ENCODE measurements around the gene LRRC61. TPM values are rescaled to one million over a fixed set of nuclear protein-coding genes. Genes with fewer than 3 reads are reported as not detected.

LRRC61 gene
- total RNA-seq, 2 donors from 2014 or later = 11.4 to 15.1 TPM

DNA sequence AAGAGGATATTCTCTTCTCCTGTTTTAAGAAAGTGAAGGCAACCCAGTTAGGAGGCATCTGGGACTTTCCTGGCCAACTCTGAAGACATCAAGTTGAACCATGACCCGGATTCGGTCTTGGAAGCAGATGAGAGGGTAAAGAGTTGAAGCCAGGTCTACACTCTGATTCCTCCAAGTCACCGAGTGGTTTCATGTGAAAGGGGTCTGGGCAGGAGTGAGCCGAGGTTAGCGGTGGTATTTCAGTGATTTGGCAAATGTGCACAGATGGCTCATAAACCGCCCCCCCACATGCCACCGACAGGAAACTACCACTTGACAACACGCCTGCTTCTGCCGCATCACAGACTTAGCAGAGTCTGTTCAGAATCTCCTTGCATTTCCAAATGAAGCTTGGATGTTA is 34.1 kb downstream of the LRRC61 start:
- DNase-seq = no peak
- Histone ChIP-seq H3K4me1 (no peaks in the 10 kb centered on the region), H3K27me3 (no peaks in the 10 kb centered on the region), H3K9ac (ENCODE audit: low read depth in 2 of 2, low read length in 2 of 2) (no peak overlapping the region), H3K9me3 (no peaks in the 10 kb centered on the region), H3K27ac (no peak overlapping the region), H3K4me3 (no peak overlapping the region), H3K36me3 (no peaks in the 10 kb centered on the region)
- intact Hi-C loops (cut with DNase I) = no loop called here
- no peak for TF ChIP-seq CTCF (IDR thresholded peaks at IDR 0.05)

DNA sequence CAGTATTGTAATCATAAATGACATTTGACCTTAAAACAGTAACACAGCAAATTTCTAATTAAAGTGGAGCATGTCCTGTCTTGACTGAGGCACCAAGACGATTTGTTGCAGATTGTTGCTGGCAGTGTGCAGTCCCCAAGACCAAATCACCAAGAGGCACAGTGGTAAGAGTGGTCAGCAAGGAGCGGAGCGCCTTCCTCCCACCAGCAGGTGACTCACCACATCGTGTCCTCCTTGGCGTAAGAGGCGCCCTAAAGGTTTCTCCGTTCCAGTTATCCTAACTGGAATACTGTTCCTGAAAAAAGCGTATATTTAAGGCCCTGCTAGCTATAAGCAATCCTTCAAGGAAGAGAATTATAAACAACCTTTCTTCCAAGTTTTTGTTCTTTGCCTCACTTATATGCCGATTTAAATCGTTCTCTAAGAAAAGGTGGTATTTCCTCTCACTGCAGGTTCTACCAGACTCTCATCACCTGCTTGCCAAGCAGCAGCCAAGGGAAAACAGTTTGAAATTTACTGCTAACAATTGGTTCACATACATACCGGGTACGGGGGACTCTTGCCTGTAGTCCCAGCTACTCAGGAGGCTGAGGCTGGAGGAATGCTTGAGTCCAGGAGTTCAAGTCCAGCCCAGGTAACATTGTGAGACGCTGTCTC is 34.7 kb downstream of the LRRC61 start:
- Histone ChIP-seq H3K27ac (no peak overlapping the region), H3K4me1 (no peaks in the 10 kb centered on the region), H3K27me3 (no peaks in the 10 kb centered on the region), H3K4me3 (no peak overlapping the region), H3K9me3 (no peaks in the 10 kb centered on the region), H3K9ac (ENCODE audit: low read depth in 2 of 2, low read length in 2 of 2) (no peak overlapping the region), H3K36me3 (no peaks in the 10 kb centered on the region)
- intact Hi-C loops (cut with DNase I) = no loop called here
- no peak for TF ChIP-seq CTCF (IDR thresholded peaks at IDR 0.05)
- no peak for DNase-seq

GRCh38 chr7:150358433-150358832 is 35.3 kb downstream of the LRRC61 start:
- H3K9me3 ChIP-seq = no peaks in the 10 kb centered on the region
- no peaks in the 10 kb centered on the region for H3K27me3 ChIP-seq
- no peak for TF ChIP-seq CTCF (IDR thresholded peaks at IDR 0.05)
- H3K36me3 ChIP-seq = no peaks in the 10 kb centered on the region
- H3K9ac ChIP-seq (ENCODE audit: low read depth in 2 of 2, low read length in 2 of 2) = no peak overlapping the region
- H3K27ac ChIP-seq = no peak overlapping the region
- no peak overlapping the region for H3K4me3 ChIP-seq
- intact Hi-C loops (cut with DNase I) = no loop called here
- DNase-seq = no peak
- H3K4me1 ChIP-seq = no peaks in the 10 kb centered on the region

DNA sequence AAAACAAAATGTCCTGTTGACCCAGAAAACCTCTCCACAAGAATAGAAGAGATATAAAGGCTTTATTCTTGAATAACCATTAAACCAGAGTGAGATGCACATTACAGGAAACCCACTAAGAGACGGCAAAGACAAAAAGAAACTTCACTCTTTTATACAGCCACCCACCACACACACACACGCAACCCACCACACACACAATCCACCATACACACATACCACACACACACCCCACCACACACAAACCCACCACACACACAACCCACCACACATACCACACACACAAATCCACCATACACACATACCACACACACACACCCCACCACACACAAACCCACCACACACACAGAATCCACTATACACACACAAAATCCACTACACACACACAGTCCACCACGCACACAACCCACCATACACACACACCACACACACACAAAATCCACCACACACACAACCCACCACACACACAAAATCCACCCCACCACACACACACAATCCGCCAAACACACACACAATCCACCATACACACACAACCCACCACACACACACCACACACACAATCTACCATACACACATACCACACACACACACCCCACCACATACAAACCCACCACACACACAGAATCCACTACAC is 36.0 kb downstream of the LRRC61 start:
- no peak overlapping the region for H3K4me3 ChIP-seq
- no peaks in the 10 kb centered on the region for H3K9me3 ChIP-seq
- H3K9ac ChIP-seq (ENCODE audit: low read depth in 2 of 2, low read length in 2 of 2) = no peak overlapping the region
- no peaks in the 10 kb centered on the region for H3K4me1 ChIP-seq
- intact Hi-C loops (cut with DNase I) = no loop called here
- DNase-seq = no peak
- no peaks in the 10 kb centered on the region for H3K27me3 ChIP-seq
- H3K27ac ChIP-seq = no peak overlapping the region
- no peaks in the 10 kb centered on the region for H3K36me3 ChIP-seq
- TF ChIP-seq CTCF (IDR thresholded peaks at IDR 0.05) = no peak

GRCh38 chr7:150359622-150360362 is 36.6 kb downstream of the LRRC61 start:
- Histone ChIP-seq H3K4me1 (no peaks in the 10 kb centered on the region), H3K27ac (no peak overlapping the region), H3K36me3 (no peaks in the 10 kb centered on the region), H3K4me3 (no peak overlapping the region), H3K27me3 (no peaks in the 10 kb centered on the region), H3K9ac (ENCODE audit: low read depth in 2 of 2, low read length in 2 of 2) (no peak overlapping the region), H3K9me3 (no peaks in the 10 kb centered on the region)
- no peak for TF ChIP-seq CTCF (IDR thresholded peaks at IDR 0.05)
- intact Hi-C loops (cut with DNase I) = no loop called here
- no peak for DNase-seq

Data from colonic mucosa (tissue), 4 donors.